Muscle layer of duodenum (tissue), 2 donors: ENCODE measurements around the gene CPED1.

Experiments used
- H3K27ac ChIP-seq: one replicate; pipeline ENCODE4 v1.7.0; 2013; ENCODE audit warnings: mild to moderate bottlenecking, low read length
- H3K27me3 ChIP-seq: one replicate; pipeline ENCODE4 v1.7.0; 2013; ENCODE audit warnings: low read depth, mild to moderate bottlenecking, control low read depth, low read length
- H3K36me3 ChIP-seq, 2 donors: one replicate each; pipeline ENCODE4 v1.7.0; 2013; ENCODE audit warnings: low read length in 2 of 2, control low read depth in 1 of 2, mild to moderate bottlenecking in 1 of 2; ENCODE audit not compliant: insufficient read depth in 2 of 2, control insufficient read depth in 1 of 2
- H3K4me1 ChIP-seq, 2 donors: one replicate each; pipeline ENCODE4 v1.7.0; 2013; ENCODE audit warnings: low read length in 2 of 2, mild to moderate bottlenecking in 2 of 2, control low read depth in 1 of 2, moderate library complexity in 1 of 2; ENCODE audit not compliant: insufficient read depth in 2 of 2, control insufficient read depth in 1 of 2
- H3K4me3 ChIP-seq, 2 donors: one replicate each; pipeline ENCODE4 v1.7.0; 2013; ENCODE audit warnings: low read length in 2 of 2, low read depth in 1 of 2, mild to moderate bottlenecking in 1 of 2
- H3K9me3 ChIP-seq, 2 donors: one replicate each; pipeline ENCODE4 v1.7.0; 2013; ENCODE audit warnings: low read length in 2 of 2, control low read depth in 1 of 2, mild to moderate bottlenecking in 1 of 2; ENCODE audit not compliant: control insufficient read depth in 1 of 2
- donor health status: healthy.

The CPED1 gene

DNA sequence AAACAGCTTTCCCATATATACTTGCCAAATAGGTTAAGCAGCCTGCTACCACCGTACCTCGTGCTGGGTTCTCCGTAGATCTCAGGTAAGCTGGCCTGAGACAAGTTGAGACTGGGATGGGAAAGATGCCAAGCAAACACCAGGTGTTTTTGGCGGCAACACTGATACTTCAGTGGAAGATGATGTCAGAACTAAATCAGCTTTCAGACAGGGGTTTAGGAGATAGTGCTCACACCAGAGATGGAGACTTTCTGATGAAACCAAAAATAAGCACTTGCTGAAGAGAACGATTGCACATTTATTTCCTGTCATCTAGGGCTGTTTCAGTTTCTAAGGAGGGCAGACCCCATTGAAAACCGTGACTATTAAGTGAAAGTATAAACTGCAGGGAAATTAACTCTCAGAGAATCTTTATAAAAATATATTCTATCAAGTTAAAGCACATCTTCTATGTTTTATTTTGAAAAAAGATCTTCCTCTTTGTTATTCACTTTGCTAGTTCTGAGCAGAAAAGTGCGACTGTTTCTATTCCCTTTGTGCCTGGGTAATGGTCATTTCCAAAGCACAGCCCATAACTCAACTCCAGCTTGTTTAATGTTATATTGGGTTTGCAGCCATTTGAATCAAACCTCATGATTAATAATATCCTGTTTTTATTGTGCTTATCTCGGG, 149.9 kb downstream of the CPED1 start:
- H3K9me3 ChIP-seq = no peaks in the 10 kb centered on the region
- no peak overlapping the region for H3K4me3 ChIP-seq
- H3K4me1 ChIP-seq = no peaks in the 10 kb centered on the region
- H3K27me3 ChIP-seq = no peaks in the 10 kb centered on the region
- H3K27ac ChIP-seq = no peak overlapping the region
- H3K36me3 ChIP-seq = peaks cover 4 to 40% of the 10 kb centered on the region in 2 donors

DNA sequence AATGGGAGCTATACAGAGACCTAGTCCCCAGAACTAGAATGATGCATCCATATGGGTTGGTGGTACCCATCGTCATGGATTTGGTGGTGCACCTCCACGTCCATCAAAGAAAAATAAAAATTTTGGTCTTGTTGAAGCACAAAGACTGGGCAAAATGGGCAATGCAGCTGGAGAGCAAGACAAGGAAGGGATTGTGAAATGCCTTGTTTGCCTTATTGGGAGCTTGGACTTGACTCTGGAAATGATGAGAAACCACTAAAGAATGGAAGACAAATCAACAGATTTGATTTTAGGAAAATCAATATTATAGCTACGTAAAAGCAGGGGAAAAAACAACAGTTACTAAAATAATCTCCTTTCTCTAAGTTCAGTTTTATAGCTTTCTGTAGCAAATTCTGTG, 150.9 kb downstream of the CPED1 start:
- no peaks in the 10 kb centered on the region for H3K4me1 ChIP-seq
- peaks cover 4 to 42% of the 10 kb centered on the region in 2 donors for H3K36me3 ChIP-seq
- no peak overlapping the region for H3K27ac ChIP-seq
- H3K4me3 ChIP-seq = no peak overlapping the region
- H3K27me3 ChIP-seq = no peaks in the 10 kb centered on the region
- no peaks in the 10 kb centered on the region for H3K9me3 ChIP-seq

DNA sequence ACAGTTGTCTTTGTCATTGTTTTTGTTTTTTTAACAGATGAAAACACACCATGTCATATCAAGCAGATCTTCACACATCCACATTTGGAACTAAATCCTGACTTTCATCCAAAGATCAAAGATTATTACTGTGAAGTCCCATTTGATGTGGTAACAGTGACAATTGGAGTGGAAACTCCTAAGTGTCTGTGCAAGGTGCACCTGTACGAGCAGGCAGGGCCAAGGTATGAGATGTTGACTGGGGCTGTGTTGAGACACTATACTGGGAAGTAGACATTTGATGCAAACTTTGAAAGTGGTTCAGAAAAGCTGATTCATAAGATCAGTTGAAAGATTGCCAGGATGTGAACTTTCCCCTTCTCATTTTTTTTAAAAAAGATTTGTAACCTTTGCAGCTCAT, 152.3 kb downstream of the CPED1 start:
- no peak overlapping the region for H3K4me3 ChIP-seq
- H3K4me1 ChIP-seq = no peaks in the 10 kb centered on the region
- no peaks in the 10 kb centered on the region for H3K9me3 ChIP-seq
- H3K27ac ChIP-seq = no peak overlapping the region
- no peaks in the 10 kb centered on the region for H3K27me3 ChIP-seq
- H3K36me3 ChIP-seq = peaks cover 4 to 41% of the 10 kb centered on the region in 2 donors

DNA sequence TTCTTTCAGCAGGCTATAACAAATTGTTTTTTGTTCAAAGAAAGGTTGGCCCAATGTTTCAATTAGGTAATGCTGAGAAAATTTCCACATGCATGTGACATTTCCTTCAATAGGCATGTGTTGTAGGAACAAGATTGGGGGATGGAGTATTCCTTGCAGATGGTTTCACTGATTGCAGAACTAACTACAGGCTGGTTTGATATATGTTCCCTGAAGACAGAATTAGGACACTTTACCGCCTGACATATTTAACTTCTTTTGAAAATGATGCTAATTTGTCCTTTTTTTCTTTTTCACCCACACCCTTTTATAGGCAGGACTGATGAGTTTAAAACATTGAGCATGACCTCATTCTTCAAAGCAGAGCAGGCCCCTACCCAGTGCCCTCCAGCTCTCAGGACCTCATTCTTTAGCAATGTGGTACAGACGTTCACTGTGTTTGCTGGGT, 163.3 kb downstream of the CPED1 start:
- no peaks in the 10 kb centered on the region for H3K27me3 ChIP-seq
- no peaks in the 10 kb centered on the region for H3K9me3 ChIP-seq
- H3K36me3 ChIP-seq = no peaks in the 10 kb centered on the region
- no peak overlapping the region for H3K27ac ChIP-seq
- H3K4me3 ChIP-seq = no peak overlapping the region
- H3K4me1 ChIP-seq = peaks cover 0 to 6% of the 10 kb centered on the region in 2 donors

DNA sequence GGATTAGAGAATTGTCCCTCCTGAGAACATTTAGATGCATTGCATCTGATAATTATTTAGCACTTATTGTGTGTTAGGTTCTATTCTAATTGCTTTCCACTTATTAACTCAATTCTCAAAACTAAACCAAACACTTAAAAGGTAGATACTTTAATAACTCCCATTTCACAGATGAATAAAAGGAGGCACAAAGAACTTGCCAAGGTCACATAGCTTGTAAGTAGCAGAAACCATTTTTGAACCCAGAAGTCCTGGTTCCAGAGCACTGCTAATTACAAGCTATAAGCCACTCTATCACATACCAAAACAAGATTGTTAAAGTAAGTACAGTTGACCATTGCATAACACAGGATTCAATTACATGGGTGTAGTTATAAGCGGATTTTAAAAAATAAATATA, 164.9 kb downstream of the CPED1 start:
- H3K4me1 ChIP-seq = peaks cover 0 to 6% of the 10 kb centered on the region in 2 donors
- H3K27ac ChIP-seq = no peak overlapping the region
- H3K27me3 ChIP-seq = no peaks in the 10 kb centered on the region
- no peak overlapping the region for H3K4me3 ChIP-seq
- H3K9me3 ChIP-seq = no peaks in the 10 kb centered on the region
- no peaks in the 10 kb centered on the region for H3K36me3 ChIP-seq

DNA sequence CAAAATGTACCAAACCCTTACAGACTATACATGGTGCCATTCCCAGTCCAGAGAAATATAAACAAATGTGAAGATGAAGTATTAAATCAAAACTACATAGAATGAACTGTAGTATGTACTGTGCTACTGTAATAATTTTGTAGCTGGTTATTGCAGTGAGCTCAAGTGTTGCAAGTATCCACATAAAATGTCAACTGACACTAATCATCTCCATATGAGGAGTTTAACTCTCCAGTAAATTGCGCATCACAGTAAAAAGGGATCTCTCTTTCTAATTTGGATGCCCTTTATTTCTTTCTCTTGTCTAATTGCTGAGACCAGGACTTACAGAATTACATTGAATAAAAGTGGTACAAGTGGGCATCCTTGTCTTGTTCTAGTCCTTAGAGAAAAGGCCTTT, 165.5 kb downstream of the CPED1 start:
- no peak overlapping the region for H3K27ac ChIP-seq
- no peaks in the 10 kb centered on the region for H3K9me3 ChIP-seq
- no peaks in the 10 kb centered on the region for H3K36me3 ChIP-seq
- no peaks in the 10 kb centered on the region for H3K27me3 ChIP-seq
- peaks cover 0 to 6% of the 10 kb centered on the region in 2 donors for H3K4me1 ChIP-seq
- no peak overlapping the region for H3K4me3 ChIP-seq

DNA sequence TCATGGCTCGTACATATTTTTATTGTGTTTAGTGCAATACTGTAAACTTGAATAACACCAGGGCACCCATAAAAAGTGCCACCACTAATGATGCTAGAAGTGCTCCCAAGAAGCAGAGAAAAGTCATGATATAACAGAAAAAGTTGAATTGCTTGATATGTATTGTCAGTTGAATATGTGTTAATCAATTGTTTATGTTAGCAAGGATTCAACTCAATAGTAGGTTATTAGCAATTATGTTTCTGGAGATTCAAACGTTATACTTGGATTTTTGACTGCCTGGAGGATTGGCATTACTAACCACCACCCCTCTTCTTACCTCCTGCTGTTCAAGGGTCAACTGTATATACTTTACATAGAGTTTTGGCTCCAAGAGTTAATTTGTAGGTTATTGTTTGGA, 168.3 kb downstream of the CPED1 start:
- Histone ChIP-seq H3K4me3 (no peak overlapping the region), H3K27ac (no peak overlapping the region), H3K36me3 (no peaks in the 10 kb centered on the region), H3K4me1 (peaks cover 0 to under 1% of the 10 kb centered on the region in 2 donors), H3K27me3 (no peaks in the 10 kb centered on the region), H3K9me3 (no peaks in the 10 kb centered on the region)

DNA sequence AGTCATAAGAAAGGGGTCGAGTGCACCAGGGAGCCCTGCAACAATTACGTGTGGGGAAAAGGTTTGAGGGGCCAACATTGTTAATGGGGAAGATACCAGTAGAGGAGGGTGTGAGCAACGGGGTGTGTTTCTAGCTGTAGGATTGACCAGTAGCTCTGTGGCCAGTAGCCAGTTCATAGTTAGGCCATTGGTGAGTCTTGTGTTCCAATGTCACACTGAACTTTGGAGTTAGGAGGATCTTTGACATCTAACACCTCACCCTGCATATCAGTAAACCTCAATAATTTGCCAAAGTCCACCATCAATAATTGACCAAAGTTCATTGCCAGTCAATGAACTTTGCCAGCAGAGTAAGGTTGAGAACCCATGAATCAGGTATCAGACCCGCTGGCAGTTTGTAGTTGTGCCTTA, 168.8 kb downstream of the CPED1 start:
- no peaks in the 10 kb centered on the region for H3K4me1 ChIP-seq
- H3K27ac ChIP-seq = no peak overlapping the region
- no peaks in the 10 kb centered on the region for H3K9me3 ChIP-seq
- H3K27me3 ChIP-seq = no peaks in the 10 kb centered on the region
- no peaks in the 10 kb centered on the region for H3K36me3 ChIP-seq
- H3K4me3 ChIP-seq = no peak overlapping the region

DNA sequence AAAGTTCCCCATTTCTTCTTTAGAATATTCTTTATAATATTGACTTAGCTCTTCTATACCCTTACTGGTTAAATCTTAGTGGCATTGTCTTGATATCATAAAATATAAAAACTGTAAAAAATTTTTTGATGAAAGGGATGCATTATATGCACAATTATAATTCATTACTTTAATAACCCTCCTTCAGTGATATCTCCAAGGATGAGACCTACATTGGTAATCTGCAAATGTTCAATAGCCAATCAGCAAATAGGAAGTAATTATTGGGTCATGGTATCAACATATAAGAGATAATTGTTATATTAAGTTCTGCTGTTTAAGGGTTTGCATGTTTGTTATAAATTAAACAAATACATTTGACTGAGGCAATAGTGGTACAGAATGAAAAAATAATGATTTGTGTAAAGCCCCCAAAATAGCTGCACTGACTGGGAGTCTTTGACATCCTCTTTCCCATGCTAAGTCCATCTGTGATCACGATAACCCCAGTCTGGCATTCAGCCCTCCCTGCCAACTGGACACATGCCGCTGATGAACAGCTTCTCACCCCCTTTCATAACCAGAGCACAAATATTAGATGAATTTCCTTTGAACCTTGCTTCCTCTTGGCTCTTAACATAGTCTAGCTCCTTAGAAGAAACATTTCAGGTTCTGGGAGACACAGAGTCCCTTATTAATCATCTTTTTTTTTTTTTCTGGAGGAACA, 169.5 kb downstream of the CPED1 start:
- Histone ChIP-seq H3K9me3 (no peaks in the 10 kb centered on the region), H3K4me3 (no peak overlapping the region), H3K27ac (no peak overlapping the region), H3K36me3 (no peaks in the 10 kb centered on the region), H3K4me1 (no peaks in the 10 kb centered on the region), H3K27me3 (no peaks in the 10 kb centered on the region)

DNA sequence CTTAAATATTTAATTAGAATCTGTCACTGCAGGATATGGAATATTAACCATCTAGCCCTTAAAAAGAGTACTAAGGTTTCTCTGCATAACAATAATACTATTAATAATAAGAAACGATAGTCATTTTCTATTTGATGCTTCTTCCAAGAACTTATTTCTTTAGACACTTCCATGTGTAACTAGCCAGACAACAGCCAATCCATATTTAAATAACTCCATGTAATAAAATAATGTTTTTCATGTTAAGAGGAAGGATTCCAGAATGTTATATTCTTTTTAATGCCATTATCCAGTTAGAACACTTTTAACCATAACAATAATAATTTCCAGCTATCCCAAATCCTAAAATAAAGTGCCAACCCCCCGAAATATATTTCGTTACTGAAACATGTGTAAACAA, 170.2 kb downstream of the CPED1 start:
- Histone ChIP-seq H3K4me3 (no peak overlapping the region), H3K9me3 (no peaks in the 10 kb centered on the region), H3K36me3 (no peaks in the 10 kb centered on the region), H3K27ac (no peak overlapping the region), H3K4me1 (no peaks in the 10 kb centered on the region), H3K27me3 (no peaks in the 10 kb centered on the region)

DNA sequence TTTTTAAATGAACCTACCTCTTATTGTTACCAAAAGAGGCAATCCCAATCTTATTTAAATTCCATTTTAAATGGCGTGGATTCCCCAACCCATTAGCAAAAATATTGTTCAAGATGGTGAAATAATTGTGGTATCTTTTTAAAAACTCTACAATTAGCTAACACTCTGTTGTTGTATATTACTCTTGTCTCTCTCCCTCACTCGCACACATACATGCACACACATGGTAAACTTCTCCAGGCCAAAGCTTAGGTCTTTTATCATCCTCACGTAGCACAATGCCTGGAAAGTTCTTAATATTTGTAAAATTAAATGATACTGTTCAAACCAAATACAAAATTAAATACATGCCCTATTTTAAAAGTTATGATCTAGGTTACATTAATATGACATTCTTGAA, 171.0 kb downstream of the CPED1 start:
- Histone ChIP-seq H3K27ac (no peak overlapping the region), H3K4me1 (no peaks in the 10 kb centered on the region), H3K4me3 (no peak overlapping the region), H3K27me3 (no peaks in the 10 kb centered on the region), H3K9me3 (no peaks in the 10 kb centered on the region), H3K36me3 (no peaks in the 10 kb centered on the region)
